HS-5 (cell line): ENCODE data around the gene MZF1.
"Not testable (repeated sequence)": the region's sequence is repeated elsewhere in the genome, so short reads cannot be mapped to it uniquely, and the experiment has no call there.

Experiments
- DNase-seq: peaks from one replicate; pipeline ENCODE4 v3.0.0-alpha.2; 2012; ENCODE audit warnings: low read depth

The MZF1 gene

GRCh38 chr19:58572818-58573657 lies at the start of gene MZF1:
Gene MZF1, minus strand, starts transcription at chr19:58573335. Its CDS starts 1,946 bp downstream, at chr19:58571389.
- DNase-seq: peak; percentile 87

GRCh38 chr19:58607213-58607612 lies 34.1 kb upstream of the MZF1 start:
- DNase-seq: not testable (repeated sequence)

- DNase-seq: not testable (repeated sequence)
Measured at GRCh38 chr19:58606251-58606896, 33.2 kb upstream of the MZF1 start.

GRCh38 chr19:58586133-58586765 lies 13.1 kb upstream of the MZF1 start:
- DNase-seq: no peak

- DNase-seq: no peak
Measured at GRCh38 chr19:58585442-58586132, 12.5 kb upstream of the MZF1 start.

- no peak for DNase-seq
Measured at GRCh38 chr19:58584498-58585441, 11.6 kb upstream of the MZF1 start.

- DNase-seq: no peak
Measured at GRCh38 chr19:58582985-58583384, 9.8 kb upstream of the MZF1 start.

GRCh38 chr19:58581227-58582141 lies 8.3 kb upstream of the MZF1 start:
- no peak for DNase-seq

GRCh38 chr19:58579473-58580142 lies 6.5 kb upstream of the MZF1 start:
- no peak for DNase-seq

GRCh38 chr19:58578012-58578925 lies 5.1 kb upstream of the MZF1 start:
- no peak for DNase-seq

GRCh38 chr19:58577581-58577980 lies 4.4 kb upstream of the MZF1 start:
- DNase-seq: not testable (repeated sequence)

GRCh38 chr19:58575183-58576041 lies 2.3 kb upstream of the MZF1 start:
- no peak for DNase-seq

GRCh38 chr19:58573658-58574164 lies 576 bp upstream of the MZF1 start:
- no peak for DNase-seq

- no peak for DNase-seq
Measured at GRCh38 chr19:58572026-58572817, 913 bp downstream of the MZF1 start.

GRCh38 chr19:58571575-58571947 lies 1.6 kb downstream of the MZF1 start:
- no peak for DNase-seq

GRCh38 chr19:58570770-58571574 lies 2.2 kb downstream of the MZF1 start:
- DNase-seq: no peak
